Neural cell (in vitro differentiated cells): ENCODE measurements around the gene NMT1. TPM values are rescaled to one million over a fixed set of nuclear protein-coding genes. Genes with fewer than 3 reads are reported as not detected.

Source experiments
- H2AFZ ChIP-seq: fragments of 200-600, 300-800 bp; sonication (generic), shearing (Covaris generic); 2 replicates; pipeline ENCODE4 v1.6.0; 2014; ENCODE audit warnings: low read depth, mild to moderate bottlenecking, antibody characterized with exemption, low read length, moderate library complexity
- H3F3A ChIP-seq: fragments of 200-600 bp; shearing (Covaris generic); 2 replicates; pipeline ENCODE4 v1.6.1; 2016; ENCODE audit warnings: mild to moderate bottlenecking, moderate library complexity, mixed read lengths, antibody characterized with exemption, low read length; ENCODE audit not compliant: insufficient read depth, poor library complexity, severe bottlenecking
- H3K27ac ChIP-seq: fragments of 200-600, 300-800 bp; sonication (generic), shearing (Covaris generic); 2 replicates; pipeline ENCODE4 v1.5.1; 2014; ENCODE audit warnings: mild to moderate bottlenecking, low read length, moderate library complexity
- H3K27me3 ChIP-seq: fragments of 300-800, 200-600 bp; sonication (generic), shearing (Covaris generic); 2 replicates; pipeline ENCODE4 v1.6.0; 2014; ENCODE audit warnings: mild to moderate bottlenecking, low read depth, low read length, moderate library complexity; ENCODE audit not compliant: insufficient read depth
- H3K36me3 ChIP-seq: fragments of 300-800, 200-600 bp; sonication (generic), shearing (Covaris generic); 2 replicates; pipeline ENCODE4 v1.5.1; 2014; ENCODE audit warnings: mild to moderate bottlenecking, antibody characterized with exemption, low read length, moderate library complexity; ENCODE audit not compliant: insufficient read depth
- H3K4me2 ChIP-seq: fragments of 300-800, 200-600 bp; sonication (generic), shearing (Covaris generic); 2 replicates; pipeline ENCODE4 v1.6.0; 2014; ENCODE audit warnings: mild to moderate bottlenecking, low read length
- H3K4me3 ChIP-seq: fragments of 300-800, 200-600 bp; sonication (generic), shearing (Covaris generic); 2 replicates; pipeline ENCODE4 v1.5.1; 2014; ENCODE audit warnings: mild to moderate bottlenecking, low read length, moderate library complexity
- H3K79me2 ChIP-seq: fragments of 200-600 bp; shearing (Covaris generic); replicated peaks from 2 replicates; pipeline ENCODE4 v1.6.0; 2014; ENCODE audit warnings: mild to moderate bottlenecking, low read length, moderate library complexity; ENCODE audit not compliant: insufficient read depth
- H3K9ac ChIP-seq: fragments of 300-800, 200-600 bp; sonication (generic), shearing (Covaris generic); 2 replicates; pipeline ENCODE4 v1.6.1; 2016; ENCODE audit warnings: mild to moderate bottlenecking, low read length, mixed read lengths
- H3K9me2 ChIP-seq: fragments of 200-600 bp; shearing (Covaris generic); 2 replicates; pipeline ENCODE4 v1.6.1; 2016; ENCODE audit warnings: mild to moderate bottlenecking, low read length, mixed read lengths; ENCODE audit not compliant: insufficient read depth
- H3K9me3 ChIP-seq: fragments of 200-600, 300-800 bp; sonication (generic), shearing (Covaris generic); 2 replicates; pipeline ENCODE4 v1.6.1; 2016; ENCODE audit warnings: mild to moderate bottlenecking, mixed run types, low read length, moderate library complexity, mixed read lengths
- H4K20me1 ChIP-seq: fragments of 200-600 bp; shearing (Covaris generic); 2 replicates; pipeline ENCODE4 v1.6.1; 2016; ENCODE audit warnings: mild to moderate bottlenecking, mixed run types; ENCODE audit not compliant: insufficient read depth
- EP300 ChIP-seq: fragments of 450-650 bp; conservative IDR thresholded peaks from 2 replicates; pipeline ENCODE4 v1.6.1; 2014; ENCODE audit warnings: antibody characterized with exemption, mild to moderate bottlenecking, moderate library complexity; ENCODE audit not compliant: poor library complexity, severe bottlenecking
- EZH2 ChIP-seq: fragments of 200-600, 300-800 bp; shearing (Covaris generic), sonication (generic); IDR thresholded peaks from 2 replicates; pipeline ENCODE4 v1.6.1; 2014; ENCODE audit warnings: antibody characterized with exemption, low read length, borderline replicate concordance, mild to moderate bottlenecking; ENCODE audit not compliant: insufficient read depth, poor library complexity, severe bottlenecking
- MXI1 ChIP-seq: fragments of 450-650 bp; conservative IDR thresholded peaks from 2 replicates; pipeline ENCODE4 v1.6.1; 2014; ENCODE audit warnings: antibody characterized with exemption, mild to moderate bottlenecking; ENCODE audit not compliant: poor library complexity, severe bottlenecking
- POLR2AphosphoS5 ChIP-seq: IDR thresholded peaks from 2 replicates; pipeline ENCODE4 v1.6.1; 2012
- RAD21 ChIP-seq: fragments of 450-650 bp; conservative IDR thresholded peaks from 2 replicates; pipeline ENCODE4 v1.6.1; 2014; ENCODE audit warnings: antibody characterized with exemption, mild to moderate bottlenecking, moderate library complexity
- SMC3 ChIP-seq: fragments of 450-650 bp; conservative IDR thresholded peaks from 2 replicates; pipeline ENCODE4 v1.6.1; 2014; ENCODE audit warnings: antibody characterized with exemption, mild to moderate bottlenecking, moderate library complexity; ENCODE audit not compliant: poor library complexity
- TAF1 ChIP-seq: IDR thresholded peaks from 2 replicates; pipeline ENCODE4 v1.6.1; 2012; ENCODE audit warnings: low read depth
- polyA plus RNA-seq: library from polyadenylated mRNA; depleted of rRNA; stranded (reverse); fragments of >200 nt; gene quantifications from 2 replicates; pipeline ENCODE4 v1.2.3, GENCODE V29; 2014
- small RNA-seq, 3 experiments: library from RNA; depleted of rRNA; stranded (forward); fragments of <200 nt; gene quantifications; one replicate each; pipeline ENCODE3, GENCODE V24; 2012
- TF ChIP-seq, protein P1 (sequence below): fragments of 450-650 bp; IDR thresholded peaks from 2 replicates; pipeline ENCODE4 v1.5.1; 2014; ENCODE audit warnings: antibody characterized with exemption, mild to moderate bottlenecking, moderate library complexity; ENCODE audit not compliant: poor library complexity, severe bottlenecking
- TF ChIP-seq, protein P2 (sequence below): IDR thresholded peaks from 2 replicates; pipeline ENCODE4 v1.6.1; 2012; ENCODE audit warnings: borderline replicate concordance

NMT1 gene
- polyA plus RNA-seq, 1 donor from 2014 or later, result 23.4 TPM

DNA sequence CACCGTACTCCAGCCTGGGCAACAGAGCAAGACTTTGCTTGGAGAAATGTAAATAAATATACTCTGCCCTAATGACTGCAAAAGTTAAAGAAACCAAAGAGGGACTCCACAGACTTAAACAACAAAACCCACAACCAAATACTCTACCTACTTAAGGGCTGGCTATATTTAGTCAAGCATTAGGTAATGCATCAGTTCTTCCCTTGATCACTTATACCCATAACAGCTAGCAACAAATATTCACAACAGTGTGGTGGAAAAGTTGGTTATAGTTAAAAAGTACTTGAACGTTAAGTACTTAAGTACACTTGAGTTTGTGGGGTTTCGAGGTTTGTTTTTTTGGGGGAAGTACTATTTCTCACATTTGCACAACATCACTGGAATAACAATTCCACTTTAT, 95.1 kb downstream of the NMT1 start:
- TF ChIP-seq RAD21, result no peak
- TF ChIP-seq EP300, result no peak
- TF ChIP-seq, protein P1, sequence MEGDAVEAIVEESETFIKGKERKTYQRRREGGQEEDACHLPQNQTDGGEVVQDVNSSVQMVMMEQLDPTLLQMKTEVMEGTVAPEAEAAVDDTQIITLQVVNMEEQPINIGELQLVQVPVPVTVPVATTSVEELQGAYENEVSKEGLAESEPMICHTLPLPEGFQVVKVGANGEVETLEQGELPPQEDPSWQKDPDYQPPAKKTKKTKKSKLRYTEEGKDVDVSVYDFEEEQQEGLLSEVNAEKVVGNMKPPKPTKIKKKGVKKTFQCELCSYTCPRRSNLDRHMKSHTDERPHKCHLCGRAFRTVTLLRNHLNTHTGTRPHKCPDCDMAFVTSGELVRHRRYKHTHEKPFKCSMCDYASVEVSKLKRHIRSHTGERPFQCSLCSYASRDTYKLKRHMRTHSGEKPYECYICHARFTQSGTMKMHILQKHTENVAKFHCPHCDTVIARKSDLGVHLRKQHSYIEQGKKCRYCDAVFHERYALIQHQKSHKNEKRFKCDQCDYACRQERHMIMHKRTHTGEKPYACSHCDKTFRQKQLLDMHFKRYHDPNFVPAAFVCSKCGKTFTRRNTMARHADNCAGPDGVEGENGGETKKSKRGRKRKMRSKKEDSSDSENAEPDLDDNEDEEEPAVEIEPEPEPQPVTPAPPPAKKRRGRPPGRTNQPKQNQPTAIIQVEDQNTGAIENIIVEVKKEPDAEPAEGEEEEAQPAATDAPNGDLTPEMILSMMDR, result no peak
- no peak for TF ChIP-seq TAF1
- TF ChIP-seq, protein P2, sequence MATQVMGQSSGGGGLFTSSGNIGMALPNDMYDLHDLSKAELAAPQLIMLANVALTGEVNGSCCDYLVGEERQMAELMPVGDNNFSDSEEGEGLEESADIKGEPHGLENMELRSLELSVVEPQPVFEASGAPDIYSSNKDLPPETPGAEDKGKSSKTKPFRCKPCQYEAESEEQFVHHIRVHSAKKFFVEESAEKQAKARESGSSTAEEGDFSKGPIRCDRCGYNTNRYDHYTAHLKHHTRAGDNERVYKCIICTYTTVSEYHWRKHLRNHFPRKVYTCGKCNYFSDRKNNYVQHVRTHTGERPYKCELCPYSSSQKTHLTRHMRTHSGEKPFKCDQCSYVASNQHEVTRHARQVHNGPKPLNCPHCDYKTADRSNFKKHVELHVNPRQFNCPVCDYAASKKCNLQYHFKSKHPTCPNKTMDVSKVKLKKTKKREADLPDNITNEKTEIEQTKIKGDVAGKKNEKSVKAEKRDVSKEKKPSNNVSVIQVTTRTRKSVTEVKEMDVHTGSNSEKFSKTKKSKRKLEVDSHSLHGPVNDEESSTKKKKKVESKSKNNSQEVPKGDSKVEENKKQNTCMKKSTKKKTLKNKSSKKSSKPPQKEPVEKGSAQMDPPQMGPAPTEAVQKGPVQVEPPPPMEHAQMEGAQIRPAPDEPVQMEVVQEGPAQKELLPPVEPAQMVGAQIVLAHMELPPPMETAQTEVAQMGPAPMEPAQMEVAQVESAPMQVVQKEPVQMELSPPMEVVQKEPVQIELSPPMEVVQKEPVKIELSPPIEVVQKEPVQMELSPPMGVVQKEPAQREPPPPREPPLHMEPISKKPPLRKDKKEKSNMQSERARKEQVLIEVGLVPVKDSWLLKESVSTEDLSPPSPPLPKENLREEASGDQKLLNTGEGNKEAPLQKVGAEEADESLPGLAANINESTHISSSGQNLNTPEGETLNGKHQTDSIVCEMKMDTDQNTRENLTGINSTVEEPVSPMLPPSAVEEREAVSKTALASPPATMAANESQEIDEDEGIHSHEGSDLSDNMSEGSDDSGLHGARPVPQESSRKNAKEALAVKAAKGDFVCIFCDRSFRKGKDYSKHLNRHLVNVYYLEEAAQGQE, result no peak
- no peak for TF ChIP-seq MXI1
- no peak for TF ChIP-seq POLR2AphosphoS5
- no peak for TF ChIP-seq EZH2
- no peak for TF ChIP-seq SMC3
- H3K27ac ChIP-seq, result no peak overlapping the region
- no peaks in the 10 kb centered on the region for H3K9me2 ChIP-seq
- no peaks in the 10 kb centered on the region for H3F3A ChIP-seq
- no peak overlapping the region for H3K4me2 ChIP-seq
- no peaks in the 10 kb centered on the region for H3K9me3 ChIP-seq
- H4K20me1 ChIP-seq, result no peaks in the 10 kb centered on the region
- no peak overlapping the region for H2AFZ ChIP-seq
- peaks cover 23% of the 10 kb centered on the region for H3K79me2 ChIP-seq
- H3K9ac ChIP-seq, result no peak overlapping the region
- no peak overlapping the region for H3K4me3 ChIP-seq
- H3K36me3 ChIP-seq, result no peaks in the 10 kb centered on the region
- H3K27me3 ChIP-seq, result no peaks in the 10 kb centered on the region

Small RNAs within 50 kb of the gene (small RNA-seq; reads per million reads assigned to genes)
- gene MIR6784, result 0 reads per million in 3 experiments
- gene RF00019, result 0 to 1.2 (median 0) reads per million in 3 experiments

Other genes starting within 250 kb of the NMT1 start
- gene GJC1, start 231.0 kb upstream of the NMT1 start, polyA plus RNA-seq, result 8.0 and 9.0 TPM in 2 replicates
- not detected in 2 replicates for gene HIGD1B, start 213.4 kb upstream of the NMT1 start, polyA plus RNA-seq
- 47.8 and 69.4 TPM in 2 replicates for gene EFTUD2, start 161.9 kb upstream of the NMT1 start, polyA plus RNA-seq
- not detected in 2 replicates for gene GFAP, start 145.8 kb upstream of the NMT1 start, polyA plus RNA-seq
- gene KIF18B, start 113.5 kb upstream of the NMT1 start, polyA plus RNA-seq, result 0.10 and 0.26 TPM in 2 replicates
- gene C1QL1, start 93.0 kb upstream of the NMT1 start, polyA plus RNA-seq, result 0.19 TPM in 1 of 2 replicates, not detected in the other
- 68.5 and 75.0 TPM in 2 replicates for gene DCAKD, start 9.7 kb upstream of the NMT1 start, polyA plus RNA-seq
- gene PLCD3, start 71.2 kb downstream of the NMT1 start, polyA plus RNA-seq, result 0.36 and 1.3 TPM in 2 replicates
- 3.1 and 8.4 TPM in 2 replicates for gene ACBD4, start 74.4 kb downstream of the NMT1 start, polyA plus RNA-seq
- gene HEXIM1, start 87.2 kb downstream of the NMT1 start, polyA plus RNA-seq, result 9.0 and 10.2 TPM in 2 replicates
- 13.9 and 17.9 TPM in 2 replicates for gene HEXIM2, start 100.6 kb downstream of the NMT1 start, polyA plus RNA-seq
- gene FMNL1, start 160.6 kb downstream of the NMT1 start, polyA plus RNA-seq, result 3.8 and 5.6 TPM in 2 replicates
- not detected in 2 replicates for gene SPATA32, start 200.8 kb downstream of the NMT1 start, polyA plus RNA-seq